Neuronal stem cell (in vitro differentiated cells): ENCODE measurements around the gene FLCN.
A peak's percentile ranks its signal among the peaks of the same experiment; 100 is the strongest.

Source experiments
- DNase-seq: peaks from one replicate; pipeline ENCODE4 v3.0.0-alpha.2; 2013; ENCODE audit warnings: low spot score
- H2AFZ ChIP-seq: one replicate; pipeline ENCODE4 v1.6.1; 2013; ENCODE audit warnings: mild to moderate bottlenecking, low read length, inconsistent platforms
- H2AK5ac ChIP-seq: 2 replicates; pipeline ENCODE4 v1.6.1; 2013; ENCODE audit warnings: low read depth, mild to moderate bottlenecking, inconsistent platforms, low read length, moderate library complexity, mixed read lengths
- H2BK120ac ChIP-seq: 2 replicates; pipeline ENCODE4 v1.6.1; 2013; ENCODE audit warnings: low read depth, mild to moderate bottlenecking, inconsistent platforms, low read length, moderate library complexity, mixed read lengths
- H2BK12ac ChIP-seq: one replicate; pipeline ENCODE4 v1.6.1; 2013; ENCODE audit warnings: low read length, inconsistent platforms
- H2BK15ac ChIP-seq: 2 replicates; pipeline ENCODE4 v1.6.1; 2013; ENCODE audit warnings: mild to moderate bottlenecking, low read length, inconsistent platforms, mixed read lengths
- H2BK5ac ChIP-seq: one replicate; pipeline ENCODE4 v1.6.1; 2013; ENCODE audit warnings: inconsistent platforms, mild to moderate bottlenecking, low read length, moderate library complexity
- H3K14ac ChIP-seq: one replicate; pipeline ENCODE4 v1.6.1; 2013; ENCODE audit warnings: low read length, inconsistent platforms
- H3K18ac ChIP-seq: 2 replicates; pipeline ENCODE4 v1.6.1; 2013; ENCODE audit warnings: low read length, inconsistent platforms
- H3K23ac ChIP-seq: 2 replicates; pipeline ENCODE4 v1.6.1; 2013; ENCODE audit warnings: low read depth, mild to moderate bottlenecking, mixed read lengths, low read length, inconsistent platforms; ENCODE audit not compliant: poor library complexity
- H3K27ac ChIP-seq: replicated peaks from 3 replicates; pipeline ENCODE4 v1.5.1; 2013; ENCODE audit warnings: low read length, inconsistent platforms
- H3K27me3 ChIP-seq, 3 experiments: 2 replicates each; pipeline ENCODE4 v1.6.1; 2013; ENCODE audit warnings: low read length in 3 of 3, mild to moderate bottlenecking in 2 of 3, inconsistent platforms in 1 of 3, low read depth in 1 of 3, mixed read lengths in 1 of 3, moderate library complexity in 1 of 3; ENCODE audit not compliant: control insufficient read depth in 3 of 3, insufficient read depth in 3 of 3
- H3K36me3 ChIP-seq, 2 donors: replicated peaks in 1 of 2; 2 replicates each; pipeline ENCODE4 v1.6.1; 2013; ENCODE audit warnings: low read length in 2 of 2; ENCODE audit not compliant: control insufficient read depth in 2 of 2, insufficient read depth in 2 of 2
- H3K4ac ChIP-seq: 2 replicates; pipeline ENCODE4 v1.6.1; 2013; ENCODE audit warnings: inconsistent platforms, mild to moderate bottlenecking, low read length, moderate library complexity
- H3K4me1 ChIP-seq, 2 donors: 1 replicate in 1 of 2; 2 replicates in 1 of 2; pipeline ENCODE4 v1.6.1; 2013; ENCODE audit warnings: low read length in 2 of 2, low read depth in 1 of 2; ENCODE audit not compliant: control insufficient read depth in 2 of 2, insufficient read depth in 1 of 2
- H3K4me2 ChIP-seq: one replicate; pipeline ENCODE4 v1.6.1; 2013; ENCODE audit warnings: mild to moderate bottlenecking, low read length, inconsistent platforms; ENCODE audit not compliant: insufficient read depth, poor library complexity, severe bottlenecking
- H3K4me3 ChIP-seq, 2 donors: 2 replicates each; pipeline ENCODE4 v1.5.1; 2013; ENCODE audit warnings: low read length in 2 of 2, mild to moderate bottlenecking in 2 of 2, inconsistent platforms in 1 of 2, moderate library complexity in 1 of 2
- H3K79me1 ChIP-seq: one replicate; pipeline ENCODE4 v1.6.1; 2013; ENCODE audit warnings: low read depth, mild to moderate bottlenecking, inconsistent platforms, low read length, moderate library complexity
- H3K9ac ChIP-seq: one replicate; pipeline ENCODE4 v1.6.1; 2013; ENCODE audit warnings: mild to moderate bottlenecking, low read depth, low read length, inconsistent platforms; ENCODE audit not compliant: poor library complexity
- H3K9me3 ChIP-seq, 2 donors: replicated peaks in 1 of 2; 2 replicates each; pipeline versions ENCODE3 to v1.6.1; 2013; ENCODE audit warnings: low read length in 2 of 2, mild to moderate bottlenecking in 2 of 2, inconsistent platforms in 1 of 2, low read depth in 1 of 2, mixed read lengths in 1 of 2, moderate library complexity in 1 of 2; ENCODE audit not compliant: control insufficient read depth in 2 of 2, insufficient read depth in 1 of 2
- H4K8ac ChIP-seq: one replicate; pipeline ENCODE4 v1.6.1; 2013; ENCODE audit warnings: low read depth, mild to moderate bottlenecking, inconsistent platforms, low read length, moderate library complexity
- H4K91ac ChIP-seq: one replicate; pipeline ENCODE4 v1.6.1; 2013; ENCODE audit warnings: low read length, low read depth, mild to moderate bottlenecking, inconsistent platforms; ENCODE audit not compliant: poor library complexity
- WGBS, 2 donors: extraction: QIAGEN DNeasy Blood & Tissue Kit; methylation state at CpG; one replicate each; pipeline ENCODE4 v1.1.7; 2013; ENCODE audit warnings: missing lambda C conversion rate in 2 of 2, mixed read lengths in 1 of 2; ENCODE audit not compliant: insufficient read length in 2 of 2, insufficient replicate concordance in 1 of 2; ENCODE audit errors: extremely low coverage in 2 of 2; 5-methylcytosine and 5-hydroxymethylcytosine counted together

FLCN gene

GRCh38 chr17:17179371-17179827, 57.6 kb downstream of the FLCN start:
- no CpG with 5 or more reads among the region's 2 CpGs for WGBS, 2 donors
- peaks cover 44 to 92% of the 10 kb centered on the region in 2 donors for H3K36me3 ChIP-seq
- no peak overlapping the region for H2AK5ac ChIP-seq
- no peaks in the 10 kb centered on the region for H3K9me3 ChIP-seq
- H3K79me1 ChIP-seq, result no peaks in the 10 kb centered on the region
- no peak overlapping the region for H3K4me2 ChIP-seq
- no peak overlapping the region for H2BK5ac ChIP-seq
- no peak for DNase-seq
- no peak overlapping the region for H3K27ac ChIP-seq
- H3K23ac ChIP-seq, result no peak overlapping the region
- H4K8ac ChIP-seq, result no peak overlapping the region
- H2BK120ac ChIP-seq, result no peak overlapping the region
- no peak overlapping the region for H4K91ac ChIP-seq
- no peak overlapping the region for H3K14ac ChIP-seq
- H2AFZ ChIP-seq, result no peak overlapping the region
- no peak overlapping the region for H3K4me3 ChIP-seq
- H3K4ac ChIP-seq, result no peak overlapping the region
- H3K18ac ChIP-seq, result no peak overlapping the region
- no peaks in the 10 kb centered on the region for H3K27me3 ChIP-seq
- no peaks in the 10 kb centered on the region for H3K4me1 ChIP-seq
- no peak overlapping the region for H2BK12ac ChIP-seq
- no peak overlapping the region for H3K9ac ChIP-seq
- H2BK15ac ChIP-seq, result no peak overlapping the region

- H2BK15ac ChIP-seq, result no peak overlapping the region
- H3K14ac ChIP-seq, result no peak overlapping the region
- no peaks in the 10 kb centered on the region for H3K27me3 ChIP-seq
- H4K8ac ChIP-seq, result no peak overlapping the region
- H3K9ac ChIP-seq, result peak overlapping the region; percentile 55
- DNase-seq, result no peak
- H2BK12ac ChIP-seq, result no peak overlapping the region
- no peak overlapping the region for H2BK5ac ChIP-seq
- no peak overlapping the region for H3K4ac ChIP-seq
- peaks cover 0 to 5% of the 10 kb centered on the region in 2 donors for H3K4me1 ChIP-seq
- H2BK120ac ChIP-seq, result no peak overlapping the region
- WGBS, 2 donors, result no CpG with 5 or more reads among the region's 12 CpGs
- no peak overlapping the region for H3K27ac ChIP-seq
- H4K91ac ChIP-seq, result no peak overlapping the region
- no peak overlapping the region for H3K18ac ChIP-seq
- no peak overlapping the region for H3K23ac ChIP-seq
- no peak overlapping the region for H3K4me3 ChIP-seq
- no peak overlapping the region for H3K4me2 ChIP-seq
- no peaks in the 10 kb centered on the region for H3K9me3 ChIP-seq
- H2AFZ ChIP-seq, result no peak overlapping the region
- H2AK5ac ChIP-seq, result no peak overlapping the region
- H3K36me3 ChIP-seq, result peaks cover 54 to 95% of the 10 kb centered on the region in 2 donors
- no peaks in the 10 kb centered on the region for H3K79me1 ChIP-seq
Observed at GRCh38 chr17:17177176-17177575, 59.8 kb downstream of the FLCN start.

GRCh38 chr17:17176341-17176740, 60.6 kb downstream of the FLCN start:
- DNase-seq, result no peak
- Histone ChIP-seq H2BK12ac (no peak overlapping the region), H2BK120ac (no peak overlapping the region), H3K18ac (no peak overlapping the region), H3K27ac (no peak overlapping the region), H2BK15ac (no peak overlapping the region), H3K27me3 (no peaks in the 10 kb centered on the region), H4K8ac (no peak overlapping the region), H3K4ac (no peak overlapping the region), H3K4me3 (no peak overlapping the region), H3K4me2 (no peak overlapping the region), H3K9ac (no peak overlapping the region), H3K9me3 (no peaks in the 10 kb centered on the region), H4K91ac (no peak overlapping the region), H2BK5ac (no peak overlapping the region), H2AK5ac (no peak overlapping the region), H3K4me1 (peaks cover 3 to 8% of the 10 kb centered on the region in 2 donors), H3K23ac (no peak overlapping the region), H3K14ac (no peak overlapping the region), H3K36me3 (peaks cover 57 to 92% of the 10 kb centered on the region in 2 donors), H2AFZ (no peak overlapping the region), H3K79me1 (peaks cover 2% of the 10 kb centered on the region)
- WGBS, 2 donors, result no CpG with 5 or more reads among the region's 12 CpGs

GRCh38 chr17:17175917-17176316, 61.1 kb downstream of the FLCN start:
- Histone ChIP-seq H3K4me1 (peaks cover 4 to 13% of the 10 kb centered on the region in 2 donors), H3K18ac (no peak overlapping the region), H3K27me3 (no peaks in the 10 kb centered on the region), H2BK120ac (no peak overlapping the region), H3K4me3 (no peak overlapping the region), H3K4ac (no peak overlapping the region), H2AK5ac (no peak overlapping the region), H3K36me3 (peaks cover 55 to 92% of the 10 kb centered on the region in 2 donors), H2BK5ac (no peak overlapping the region), H3K27ac (no peak overlapping the region), H3K9ac (no peak overlapping the region), H3K4me2 (no peak overlapping the region), H2BK12ac (no peak overlapping the region), H4K91ac (no peak overlapping the region), H2AFZ (no peak overlapping the region), H3K79me1 (peaks cover 2% of the 10 kb centered on the region), H3K23ac (no peak overlapping the region), H4K8ac (no peak overlapping the region), H3K9me3 (no peaks in the 10 kb centered on the region), H3K14ac (no peak overlapping the region), H2BK15ac (no peak overlapping the region)
- no CpG with 5 or more reads among the region's 12 CpGs for WGBS, 2 donors
- no peak for DNase-seq
